ENCODE results near the gene FST.

The FST gene

DNA sequence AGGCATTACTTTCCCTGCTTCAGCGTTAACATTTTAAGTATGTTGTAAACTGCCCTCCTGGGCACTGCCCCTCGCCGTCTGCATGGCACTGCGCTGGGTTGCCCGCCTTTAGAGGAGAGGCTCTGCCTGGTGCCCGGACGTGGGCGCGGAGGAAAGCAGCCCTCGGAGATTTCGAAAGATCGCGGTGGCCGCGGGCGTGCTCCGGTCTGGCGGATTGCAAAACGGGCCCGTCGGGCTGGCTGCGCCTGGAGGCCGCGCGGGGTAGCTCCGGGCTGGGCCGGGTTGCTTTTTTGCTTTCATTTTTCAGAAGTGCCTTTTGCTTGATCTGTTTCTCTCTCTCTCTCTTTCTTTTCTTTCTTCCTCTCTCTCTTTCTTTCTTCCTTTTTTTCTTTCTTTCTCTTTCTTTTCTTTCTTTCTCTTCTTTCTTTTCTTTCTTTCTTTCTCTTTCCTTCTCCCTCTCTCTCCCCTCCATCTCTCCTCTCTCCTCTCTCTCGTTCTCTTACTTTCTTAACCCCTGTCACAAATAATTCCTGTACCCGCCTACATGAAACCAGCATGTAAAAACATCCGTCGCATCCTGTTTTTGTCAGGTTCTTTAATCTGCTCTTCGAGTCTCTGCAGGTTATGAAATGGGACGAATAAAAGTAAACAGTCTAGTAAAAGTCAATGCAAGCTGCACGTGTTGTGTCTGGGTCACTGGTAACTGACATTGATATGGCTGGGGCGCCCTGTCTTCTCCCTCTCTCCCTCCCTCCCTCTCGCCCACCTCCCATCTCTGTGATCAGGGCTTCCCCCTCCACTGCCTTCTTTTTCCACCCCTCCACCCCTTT, 1.7 kb downstream of the FST start (continued):
- TF ChIP-seq, protein P1, sequence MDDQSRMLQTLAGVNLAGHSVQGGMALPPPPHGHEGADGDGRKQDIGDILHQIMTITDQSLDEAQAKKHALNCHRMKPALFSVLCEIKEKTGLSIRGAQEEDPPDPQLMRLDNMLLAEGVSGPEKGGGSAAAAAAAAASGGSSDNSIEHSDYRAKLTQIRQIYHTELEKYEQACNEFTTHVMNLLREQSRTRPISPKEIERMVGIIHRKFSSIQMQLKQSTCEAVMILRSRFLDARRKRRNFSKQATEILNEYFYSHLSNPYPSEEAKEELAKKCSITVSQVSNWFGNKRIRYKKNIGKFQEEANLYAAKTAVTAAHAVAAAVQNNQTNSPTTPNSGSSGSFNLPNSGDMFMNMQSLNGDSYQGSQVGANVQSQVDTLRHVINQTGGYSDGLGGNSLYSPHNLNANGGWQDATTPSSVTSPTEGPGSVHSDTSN (CRISPR knock-in tag; IDR thresholded peaks at IDR 0.05): no peak
- peak; percentile 93 for TF ChIP-seq HIC1 (tag by site-specific recombination; IDR thresholded peaks at IDR 0.05)
- no peak for TF ChIP-seq ZNF530 (tag by site-specific recombination; IDR thresholded peaks at IDR 0.05; ENCODE audit: low read depth)
- TF ChIP-seq ZNF473 (tag by site-specific recombination; IDR thresholded peaks at IDR 0.05): no peak
- TF ChIP-seq SCRT2 (tag by site-specific recombination; IDR thresholded peaks at IDR 0.05): no peak
- TF ChIP-seq ZNF623 (tag by site-specific recombination; IDR thresholded peaks at IDR 0.05): no peak
- 0 out of 2 replicates have a peak, but pooled peaks have one; percentile 29 for TF ChIP-seq ZEB2 (tag by site-specific recombination; IDR thresholded peaks at IDR 0.05)
- TF ChIP-seq, protein P2, sequence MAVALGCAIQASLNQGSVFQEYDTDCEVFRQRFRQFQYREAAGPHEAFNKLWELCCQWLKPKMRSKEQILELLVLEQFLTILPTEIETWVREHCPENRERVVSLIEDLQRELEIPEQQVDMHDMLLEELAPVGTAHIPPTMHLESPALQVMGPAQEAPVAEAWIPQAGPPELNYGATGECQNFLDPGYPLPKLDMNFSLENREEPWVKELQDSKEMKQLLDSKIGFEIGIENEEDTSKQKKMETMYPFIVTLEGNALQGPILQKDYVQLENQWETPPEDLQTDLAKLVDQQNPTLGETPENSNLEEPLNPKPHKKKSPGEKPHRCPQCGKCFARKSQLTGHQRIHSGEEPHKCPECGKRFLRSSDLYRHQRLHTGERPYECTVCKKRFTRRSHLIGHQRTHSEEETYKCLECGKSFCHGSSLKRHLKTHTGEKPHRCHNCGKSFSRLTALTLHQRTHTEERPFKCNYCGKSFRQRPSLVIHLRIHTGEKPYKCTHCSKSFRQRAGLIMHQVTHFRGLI (tag by site-specific recombination; IDR thresholded peaks at IDR 0.05): no peak
- no peak for TF ChIP-seq ZNF324 (tag by site-specific recombination; IDR thresholded peaks at IDR 0.05)
- no peak for TF ChIP-seq ZNF2 (tag by site-specific recombination; IDR thresholded peaks at IDR 0.05)
- no peak for TF ChIP-seq ZNF112 (tag by site-specific recombination; IDR thresholded peaks at IDR 0.05)
- no peak for TF ChIP-seq ZNF488 (tag by site-specific recombination; IDR thresholded peaks at IDR 0.05)
- TF ChIP-seq ZIC2 (tag by site-specific recombination; IDR thresholded peaks at IDR 0.05): no peak
- TF ChIP-seq ZBTB1 (tag by site-specific recombination; IDR thresholded peaks at IDR 0.05): no peak
- TF ChIP-seq ZBTB8A (tag by site-specific recombination; IDR thresholded peaks at IDR 0.05): peak; percentile 97
- TF ChIP-seq ZNF529 (tag by site-specific recombination; IDR thresholded peaks at IDR 0.05; ENCODE audit: insufficient replicate concordance): no peak
- TF ChIP-seq, protein P3, sequence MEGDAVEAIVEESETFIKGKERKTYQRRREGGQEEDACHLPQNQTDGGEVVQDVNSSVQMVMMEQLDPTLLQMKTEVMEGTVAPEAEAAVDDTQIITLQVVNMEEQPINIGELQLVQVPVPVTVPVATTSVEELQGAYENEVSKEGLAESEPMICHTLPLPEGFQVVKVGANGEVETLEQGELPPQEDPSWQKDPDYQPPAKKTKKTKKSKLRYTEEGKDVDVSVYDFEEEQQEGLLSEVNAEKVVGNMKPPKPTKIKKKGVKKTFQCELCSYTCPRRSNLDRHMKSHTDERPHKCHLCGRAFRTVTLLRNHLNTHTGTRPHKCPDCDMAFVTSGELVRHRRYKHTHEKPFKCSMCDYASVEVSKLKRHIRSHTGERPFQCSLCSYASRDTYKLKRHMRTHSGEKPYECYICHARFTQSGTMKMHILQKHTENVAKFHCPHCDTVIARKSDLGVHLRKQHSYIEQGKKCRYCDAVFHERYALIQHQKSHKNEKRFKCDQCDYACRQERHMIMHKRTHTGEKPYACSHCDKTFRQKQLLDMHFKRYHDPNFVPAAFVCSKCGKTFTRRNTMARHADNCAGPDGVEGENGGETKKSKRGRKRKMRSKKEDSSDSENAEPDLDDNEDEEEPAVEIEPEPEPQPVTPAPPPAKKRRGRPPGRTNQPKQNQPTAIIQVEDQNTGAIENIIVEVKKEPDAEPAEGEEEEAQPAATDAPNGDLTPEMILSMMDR (tag by site-specific recombination; IDR thresholded peaks at IDR 0.05): peak; percentile 13; the same call in 1 of the 2 replicates
- no peak for TF ChIP-seq ZNF510 (tag by site-specific recombination; IDR thresholded peaks at IDR 0.05; ENCODE audit: insufficient replicate concordance)
- no peak for TF ChIP-seq ZSCAN23 (tag by site-specific recombination; IDR thresholded peaks at IDR 0.05)
- TF ChIP-seq ZNF302 (tag by site-specific recombination; IDR thresholded peaks at IDR 0.05; ENCODE audit: low read depth): no peak
- TF ChIP-seq, protein P4, sequence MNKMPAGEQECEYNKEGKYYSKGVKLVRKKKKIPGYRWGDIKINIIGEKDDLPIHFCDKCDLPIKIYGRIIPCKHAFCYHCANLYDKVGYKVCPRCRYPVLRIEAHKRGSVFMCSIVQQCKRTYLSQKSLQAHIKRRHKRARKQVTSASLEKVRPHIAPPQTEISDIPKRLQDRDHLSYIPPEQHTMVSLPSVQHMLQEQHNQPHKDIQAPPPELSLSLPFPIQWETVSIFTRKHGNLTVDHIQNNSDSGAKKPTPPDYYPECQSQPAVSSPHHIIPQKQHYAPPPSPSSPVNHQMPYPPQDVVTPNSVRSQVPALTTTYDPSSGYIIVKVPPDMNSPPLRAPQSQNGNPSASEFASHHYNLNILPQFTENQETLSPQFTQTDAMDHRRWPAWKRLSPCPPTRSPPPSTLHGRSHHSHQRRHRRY (tag by site-specific recombination; IDR thresholded peaks at IDR 0.05): no peak
- 0 out of 2 replicates have a peak, but pooled peaks have one; percentile 15 for TF ChIP-seq ZNF629 (tag by site-specific recombination; IDR thresholded peaks at IDR 0.05)
- TF ChIP-seq FEZF1 (tag by site-specific recombination; IDR thresholded peaks at IDR 0.05): no peak
- peak; percentile 29; the same call in 1 of the 2 replicates for TF ChIP-seq KLF8 (tag by site-specific recombination; IDR thresholded peaks at IDR 0.05)
- TF ChIP-seq ZNF362 (tag by site-specific recombination; IDR thresholded peaks at IDR 0.05): no peak
- TF ChIP-seq, protein P5, sequence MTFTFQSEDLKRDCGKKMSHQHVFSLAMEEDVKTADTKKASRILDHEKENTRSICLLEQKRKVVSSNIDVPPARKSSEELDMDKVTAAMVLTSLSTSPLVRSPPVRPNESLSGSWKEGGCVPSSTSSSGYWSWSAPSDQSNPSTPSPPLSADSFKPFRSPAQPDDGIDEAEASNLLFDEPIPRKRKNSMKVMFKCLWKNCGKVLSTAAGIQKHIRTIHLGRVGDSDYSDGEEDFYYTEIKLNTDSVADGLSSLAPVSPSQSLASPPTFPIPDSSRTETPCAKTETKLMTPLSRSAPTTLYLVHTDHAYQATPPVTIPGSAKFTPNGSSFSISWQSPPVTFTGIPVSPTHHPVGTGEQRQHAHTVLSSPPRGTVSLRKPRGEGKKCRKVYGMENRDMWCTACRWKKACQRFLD (tag by site-specific recombination; IDR thresholded peaks at IDR 0.05): no peak
- no peak for TF ChIP-seq ZNF558 (tag by site-specific recombination; IDR thresholded peaks at IDR 0.05)
- TF ChIP-seq GLIS1 (tag by site-specific recombination; IDR thresholded peaks at IDR 0.05): 0 out of 2 replicates have a peak, but pooled peaks have one; percentile 13
- no peak for TF ChIP-seq WT1 (tag by site-specific recombination; IDR thresholded peaks at IDR 0.05)
